GM23248 (cell line): ENCODE results near the gene APLF. TPM values are rescaled to one million over a fixed set of nuclear protein-coding genes. Genes with fewer than 3 reads are reported as not detected.
"Not testable (repeated sequence)": the region's sequence is repeated elsewhere in the genome, so short reads cannot be mapped to it uniquely, and the experiment has no call there.

Experiments
- DNase-seq: peaks from one replicate; pipeline ENCODE4 v3.0.0-alpha.2; 2015
- H2AFZ ChIP-seq: fragments of 200-600 bp; sonication (generic); 2 replicates; pipeline ENCODE4 v1.6.1; 2016; ENCODE audit warnings: antibody characterized with exemption
- H3F3A ChIP-seq: fragments of 200-600 bp; sonication (generic); 2 replicates; pipeline ENCODE4 v1.6.1; 2016; ENCODE audit warnings: mild to moderate bottlenecking, antibody characterized with exemption, mixed run types; ENCODE audit not compliant: insufficient read depth
- H3K27ac ChIP-seq: fragments of 200-600 bp; sonication (generic); 2 replicates; pipeline ENCODE4 v1.5.1; 2016; ENCODE audit warnings: mild to moderate bottlenecking
- H3K27me3 ChIP-seq: fragments of 200-600 bp; sonication (generic); replicated peaks from 2 replicates; pipeline ENCODE4 v1.6.1; 2016; ENCODE audit warnings: mild to moderate bottlenecking; ENCODE audit not compliant: insufficient read depth
- H3K36me3 ChIP-seq: fragments of 200-600 bp; sonication (generic); 2 replicates; pipeline ENCODE4 v1.6.1; 2016; ENCODE audit warnings: low read depth, mild to moderate bottlenecking
- H3K4me1 ChIP-seq: fragments of 200-600 bp; sonication (generic); 2 replicates; pipeline ENCODE4 v1.6.1; 2016; ENCODE audit warnings: mild to moderate bottlenecking; ENCODE audit not compliant: insufficient read depth
- H3K4me2 ChIP-seq: fragments of 200-600 bp; sonication (generic); one replicate; pipeline ENCODE4 v1.6.1; 2016; ENCODE audit warnings: mild to moderate bottlenecking; ENCODE audit not compliant: unreplicated experiment
- H3K4me3 ChIP-seq: fragments of 200-600 bp; sonication (generic); 2 replicates; pipeline ENCODE4 v1.5.1; 2016; ENCODE audit warnings: mild to moderate bottlenecking
- H3K79me2 ChIP-seq: fragments of 200-600 bp; sonication (generic); 2 replicates; pipeline ENCODE4 v1.6.1; 2016; ENCODE audit warnings: mild to moderate bottlenecking; ENCODE audit not compliant: insufficient read depth
- H3K9ac ChIP-seq: fragments of 200-600 bp; sonication (generic); 2 replicates; pipeline ENCODE4 v1.6.1; 2016; ENCODE audit warnings: mild to moderate bottlenecking
- H3K9me2 ChIP-seq: fragments of 200-600 bp; sonication (generic); 2 replicates; pipeline ENCODE4 v1.6.1; 2016; ENCODE audit warnings: mixed run types, mild to moderate bottlenecking, moderate library complexity; ENCODE audit not compliant: insufficient read depth
- H3K9me3 ChIP-seq: fragments of 200-600 bp; sonication (generic); one replicate; pipeline ENCODE4 v1.6.1; 2017; ENCODE audit warnings: low read depth
- H4K20me1 ChIP-seq: fragments of 200-600 bp; sonication (generic); 2 replicates; pipeline ENCODE4 v1.6.0; 2016; ENCODE audit not compliant: insufficient read depth
- EZH2 ChIP-seq: fragments of 200-600 bp; sonication (generic); IDR thresholded peaks from 2 replicates; pipeline ENCODE4 v1.6.1; 2018; ENCODE audit warnings: antibody characterized with exemption, mild to moderate bottlenecking; ENCODE audit not compliant: insufficient read depth, poor library complexity, severe bottlenecking
- EZH2phosphoT487 ChIP-seq: fragments of 200-600 bp; sonication (generic); IDR thresholded peaks from 2 replicates; pipeline ENCODE4 v1.6.1; 2018; ENCODE audit warnings: antibody characterized with exemption, moderate library complexity, mild to moderate bottlenecking, low read depth; ENCODE audit not compliant: insufficient read depth
- WGBS, 2 experiments: methylation state at CpG; one replicate each; pipeline ENCODE4 v1.1.6; 2015 to 2017; ENCODE audit warnings: low lambda C conversion rate in 2 of 2, low coverage in 1 of 2; ENCODE audit errors: missing lambda C conversion rate in 2 of 2; 5-methylcytosine and 5-hydroxymethylcytosine counted together
- in situ Hi-C: fragments of 300-500 bp; cut with MboI; formaldehyde crosslinking; loops from 2 replicates; pipeline ENCODE4 v1.15.0; 2020
- polyA plus RNA-seq: library from polyadenylated mRNA; unstranded; fragments of >200 nt; fragmentation: Nextera tagmentation; extraction: Ambion mirVana; gene quantifications from 2 replicates; pipeline ENCODE4 v1.2.1, GENCODE V29; 2016
- total RNA-seq: library from RNA; depleted of rRNA; stranded (reverse); fragments of >200 nt; shearing (Covaris generic); gene quantifications from 2 replicates; pipeline ENCODE4 v1.2.3, GENCODE V29; 2014

APLF gene
- total and polyA plus RNA-seq, 2 experiments from 2014 or later, result 3.6 to 4.0 TPM

GRCh38 chr2:68519236-68519635 is 51.9 kb downstream of the APLF start:
- no peak overlapping the region for H3K9ac ChIP-seq
- H3K79me2 ChIP-seq, result no peaks in the 10 kb centered on the region
- TF ChIP-seq EZH2phosphoT487 (no peak), EZH2 (no peak)
- H3F3A ChIP-seq, result no peaks in the 10 kb centered on the region
- H4K20me1 ChIP-seq, result no peaks in the 10 kb centered on the region
- no peak overlapping the region for H3K4me2 ChIP-seq
- no peaks in the 10 kb centered on the region for H3K36me3 ChIP-seq
- no peak overlapping the region for H2AFZ ChIP-seq
- no peaks in the 10 kb centered on the region for H3K27me3 ChIP-seq
- H3K27ac ChIP-seq, result no peak overlapping the region
- in situ Hi-C loops, result no loop called here
- DNase-seq, result no peak
- no peaks in the 10 kb centered on the region for H3K9me3 ChIP-seq
- H3K9me2 ChIP-seq, result no peaks in the 10 kb centered on the region
- no peaks in the 10 kb centered on the region for H3K4me1 ChIP-seq
- 86 to 92% methylated on average over 1 of the region's 1 CpG for WGBS, 2 experiments
- H3K4me3 ChIP-seq, result no peak overlapping the region

- no peaks in the 10 kb centered on the region for H3K79me2 ChIP-seq
- no peak overlapping the region for H3K4me2 ChIP-seq
- H2AFZ ChIP-seq, result no peak overlapping the region
- no peaks in the 10 kb centered on the region for H3K9me2 ChIP-seq
- H3K27me3 ChIP-seq, result no peaks in the 10 kb centered on the region
- H3K4me1 ChIP-seq, result no peaks in the 10 kb centered on the region
- H4K20me1 ChIP-seq, result no peaks in the 10 kb centered on the region
- in situ Hi-C loops, result no loop called here
- no peaks in the 10 kb centered on the region for H3K36me3 ChIP-seq
- no peak overlapping the region for H3K4me3 ChIP-seq
- H3F3A ChIP-seq, result no peaks in the 10 kb centered on the region
- H3K27ac ChIP-seq, result no peak overlapping the region
- no peak overlapping the region for H3K9ac ChIP-seq
- 64 to 67% methylated on average over 1 of the region's 1 CpG for WGBS, 2 experiments
- H3K9me3 ChIP-seq, result no peaks in the 10 kb centered on the region
- no peak for DNase-seq
- TF ChIP-seq EZH2, result no peak
- TF ChIP-seq EZH2phosphoT487, result no peak
These were observed 53.7 kb downstream of the APLF start for GRCh38 chr2:68521037-68521436.

GRCh38 chr2:68526943-68527342 is 59.6 kb downstream of the APLF start:
- H3F3A ChIP-seq, H3K27ac ChIP-seq, H3K9ac ChIP-seq, H3K36me3 ChIP-seq, H2AFZ ChIP-seq, H3K9me2 ChIP-seq, H3K4me2 ChIP-seq, H4K20me1 ChIP-seq, H3K4me1 ChIP-seq, H3K9me3 ChIP-seq, H3K4me3 ChIP-seq, H3K79me2 ChIP-seq, in situ Hi-C loops, H3K27me3 ChIP-seq, DNase-seq: not testable (repeated sequence)
- 86 to 87% methylated on average over 14 to 16 of the region's 16 CpGs for WGBS, 2 experiments

- WGBS, 2 experiments, result 96 to 98% methylated on average over 28 to 38 of the region's 38 CpGs
- H3F3A ChIP-seq, in situ Hi-C loops: not testable (repeated sequence)
These were observed 60.1 kb downstream of the APLF start for GRCh38 chr2:68527343-68528081.

GRCh38 chr2:68529156-68529555 is 61.8 kb downstream of the APLF start:
- 97 to 98% methylated on average over 10 to 16 of the region's 16 CpGs for WGBS, 2 experiments
- H2AFZ ChIP-seq, H3K4me3 ChIP-seq, H3K36me3 ChIP-seq, H4K20me1 ChIP-seq, H3K79me2 ChIP-seq, H3K4me1 ChIP-seq, in situ Hi-C loops, H3K9ac ChIP-seq, H3K4me2 ChIP-seq, H3K27ac ChIP-seq, H3K27me3 ChIP-seq, H3K9me2 ChIP-seq, H3K9me3 ChIP-seq, H3F3A ChIP-seq, DNase-seq: not testable (repeated sequence)

More at GRCh38 chr2:68527343-68528081, 60.1 kb downstream of the APLF start:
- not testable (repeated sequence) for H3K4me3 ChIP-seq, DNase-seq, H3K27me3 ChIP-seq, H3K36me3 ChIP-seq, H3K4me2 ChIP-seq, H3K9me3 ChIP-seq, H4K20me1 ChIP-seq, H3K79me2 ChIP-seq, H3K4me1 ChIP-seq, H3K9ac ChIP-seq, H3K27ac ChIP-seq, H3K9me2 ChIP-seq, H2AFZ ChIP-seq

- H3K27me3 ChIP-seq, H2AFZ ChIP-seq, H3K27ac ChIP-seq, H3K9me3 ChIP-seq, H3K4me2 ChIP-seq, DNase-seq, H3K9ac ChIP-seq, H4K20me1 ChIP-seq, H3K36me3 ChIP-seq, H3F3A ChIP-seq, H3K9me2 ChIP-seq, H3K4me1 ChIP-seq, H3K4me3 ChIP-seq, in situ Hi-C loops, H3K79me2 ChIP-seq: not testable (repeated sequence)
- 98 to 100% methylated on average over 6 to 7 of the region's 17 CpGs for WGBS, 2 experiments
These were observed 62.3 kb downstream of the APLF start for GRCh38 chr2:68529651-68530050.
